CD4-positive, alpha-beta T cell treated with Interferon gamma for 1 hour (primary cell): ENCODE results near the gene CCDC197.

Source experiments
- DNase-seq: peaks from one replicate; pipeline ENCODE4 v3.0.0-alpha.2; 2020

The CCDC197 gene

GRCh38 chr14:94045101-94045500 is 48.0 kb downstream of the CCDC197 start:
- no peak for DNase-seq

GRCh38 chr14:94045563-94046345 is 48.7 kb downstream of the CCDC197 start:
- no peak for DNase-seq

- DNase-seq, result no peak
Observed at GRCh38 chr14:94046696-94047250, 49.7 kb downstream of the CCDC197 start.

DNA sequence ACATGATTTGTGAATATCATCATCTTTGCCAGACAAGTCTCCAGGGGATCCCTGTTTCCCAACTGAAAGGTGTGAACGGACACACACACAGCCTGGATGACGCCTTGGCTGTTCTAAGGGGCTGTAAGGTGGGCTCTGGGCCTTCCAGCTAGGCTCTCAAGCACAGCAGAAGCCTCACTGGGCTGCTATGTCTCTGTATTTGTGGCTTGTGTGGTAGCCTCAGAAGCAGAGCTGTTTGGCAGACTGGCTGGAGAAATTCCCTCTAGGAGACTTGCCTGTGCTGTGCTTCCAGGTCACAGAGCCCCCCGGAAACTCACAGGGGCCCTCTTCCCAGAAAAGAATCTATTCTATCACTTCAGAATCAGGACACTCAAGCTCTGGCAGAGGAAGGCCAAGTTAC is 50.5 kb downstream of the CCDC197 start:
- DNase-seq, result no peak

DNA sequence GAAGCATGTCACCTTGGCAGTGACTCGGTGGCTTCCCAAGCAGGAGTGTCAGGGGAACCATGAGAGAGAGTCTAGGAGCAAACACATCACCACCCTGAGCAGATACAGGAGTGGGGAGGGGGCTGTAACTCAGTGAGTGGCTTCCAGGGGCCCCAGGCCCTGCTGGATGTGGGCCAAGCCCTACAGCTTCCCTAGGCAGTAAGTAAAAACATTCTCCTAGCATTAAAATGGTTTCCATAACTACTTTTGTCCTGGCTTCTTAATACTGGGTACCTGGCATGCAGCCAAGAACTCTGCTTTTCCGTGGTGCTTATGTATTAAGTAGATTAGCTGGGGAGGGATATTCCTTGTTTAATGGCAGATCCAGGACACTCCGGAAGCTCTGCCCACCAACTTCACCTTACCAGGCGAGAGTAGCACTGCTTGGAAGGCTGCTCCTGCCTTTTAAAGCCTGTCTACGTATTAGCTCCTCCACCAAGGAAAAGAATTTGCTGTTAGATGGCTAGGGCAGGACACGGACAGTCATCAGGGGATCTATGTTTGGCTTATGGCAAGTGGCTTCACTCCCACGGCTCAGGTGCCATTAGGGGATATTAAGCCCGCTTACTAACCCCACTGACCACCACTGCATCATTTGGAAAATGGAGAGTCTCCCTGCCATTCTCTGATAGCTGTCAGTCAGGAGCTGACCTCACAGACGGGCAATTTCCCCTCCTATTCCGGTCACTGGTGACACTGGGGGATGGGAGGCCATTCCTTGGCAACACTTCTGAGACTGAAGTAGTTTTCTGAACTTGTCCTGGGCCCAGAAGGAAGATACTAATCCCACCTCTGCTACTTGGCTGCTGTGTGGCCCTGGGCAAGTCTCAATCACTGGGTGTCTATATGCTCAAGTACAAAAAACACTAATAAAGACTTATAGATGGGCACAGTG is 51.9 kb downstream of the CCDC197 start:
- no peak for DNase-seq

GRCh38 chr14:94049625-94050023 is 52.5 kb downstream of the CCDC197 start:
- no peak for DNase-seq

DNA sequence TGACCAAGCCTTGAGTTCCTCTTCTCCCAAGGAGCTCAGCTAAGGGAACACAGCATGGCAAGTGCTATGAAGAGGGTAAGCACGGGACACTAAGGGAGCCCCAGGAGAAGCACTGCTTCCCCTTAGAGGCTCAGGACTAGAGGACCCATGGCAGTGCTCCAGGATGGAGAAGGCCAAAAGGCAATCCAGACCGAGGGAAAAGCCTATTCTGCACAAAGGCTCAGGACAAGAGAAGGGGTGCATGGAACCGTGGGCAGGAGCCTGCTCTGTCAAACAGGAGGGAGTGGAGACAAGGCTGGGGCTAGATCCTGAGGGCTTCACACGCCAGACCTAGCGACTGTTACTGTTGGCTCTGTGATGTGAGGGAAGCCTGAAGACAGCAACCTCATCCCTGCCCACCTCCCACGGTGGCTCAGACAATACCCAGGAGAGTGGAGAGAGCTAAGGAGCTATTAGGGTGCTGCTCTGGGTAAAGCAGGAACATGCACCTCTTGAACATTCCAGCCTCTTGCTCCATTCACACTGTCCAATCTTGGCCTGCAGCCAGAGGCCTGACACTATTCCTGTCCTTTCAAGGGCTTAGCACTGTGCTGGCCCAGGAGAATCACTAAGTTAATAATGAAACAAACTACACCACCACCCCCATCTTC is 53.3 kb downstream of the CCDC197 start:
- no peak for DNase-seq

DNA sequence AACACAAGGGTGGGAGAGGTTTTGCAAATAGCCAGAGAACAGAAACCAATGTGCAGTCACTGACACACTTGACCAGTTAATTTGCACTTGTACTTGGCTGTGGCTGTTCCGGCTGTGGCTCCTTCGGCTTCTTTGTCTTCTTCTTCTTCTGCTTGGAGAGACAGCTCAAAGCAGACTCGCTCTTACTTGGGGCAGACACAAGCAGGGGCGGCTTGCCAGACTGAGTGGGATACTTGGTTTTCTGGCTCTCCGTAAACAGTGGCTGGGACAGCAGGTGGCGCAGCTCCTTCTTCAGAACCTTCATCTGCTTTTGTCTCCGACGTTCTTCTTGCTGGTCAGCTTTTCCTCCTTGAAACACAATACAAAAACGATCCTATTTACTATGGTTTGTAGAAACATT is 54.0 kb downstream of the CCDC197 start:
- DNase-seq, result no peak

DNA sequence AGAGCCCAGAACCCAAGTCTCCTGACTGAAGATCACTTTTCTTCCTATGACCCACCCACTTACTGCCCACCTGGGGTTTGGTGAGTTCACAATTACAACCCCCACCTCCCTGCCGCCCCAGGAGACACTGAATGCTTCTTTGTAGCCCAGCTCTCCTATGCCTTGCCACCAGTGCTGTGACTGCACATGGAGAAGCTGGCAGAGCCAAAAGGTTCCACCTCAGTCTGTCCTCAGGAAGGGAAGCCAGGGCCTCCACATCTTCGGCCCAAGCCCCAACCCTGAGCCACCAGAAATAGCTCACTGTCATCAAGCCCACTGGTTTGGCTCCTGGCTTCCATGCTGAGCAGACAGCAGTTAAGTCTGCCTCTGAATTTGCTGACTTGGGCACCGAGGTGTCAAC is 54.7 kb downstream of the CCDC197 start:
- no peak for DNase-seq

DNA sequence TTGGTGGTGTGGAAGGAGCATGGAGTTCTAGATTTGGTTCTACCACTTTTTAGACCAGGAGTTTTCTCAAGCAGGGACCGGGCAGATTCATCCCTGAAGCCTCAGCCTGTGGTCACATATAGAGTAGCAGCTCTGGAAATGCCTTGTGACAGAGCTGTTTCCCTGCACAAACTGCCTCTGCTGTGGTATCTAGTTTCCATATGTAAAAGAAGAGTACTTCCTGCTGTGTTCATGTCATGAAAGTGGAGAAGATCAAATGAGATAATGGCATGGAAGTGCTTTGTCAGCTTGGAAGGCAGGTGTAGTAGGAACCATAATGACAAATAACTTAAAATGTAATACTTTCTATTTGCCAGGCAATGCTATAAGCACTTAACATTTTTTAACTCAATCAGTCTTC is 55.1 kb downstream of the CCDC197 start:
- no peak for DNase-seq

GRCh38 chr14:94052662-94053061 is 55.6 kb downstream of the CCDC197 start:
- no peak for DNase-seq

- DNase-seq, result no peak
Observed at GRCh38 chr14:94054401-94054800, 57.3 kb downstream of the CCDC197 start.

- no peak for DNase-seq
Observed at GRCh38 chr14:94054936-94055335, 57.8 kb downstream of the CCDC197 start.

GRCh38 chr14:94056579-94057308 is 59.6 kb downstream of the CCDC197 start:
- no peak for DNase-seq

- DNase-seq, result no peak
Observed at GRCh38 chr14:94058128-94058673, 61.1 kb downstream of the CCDC197 start.
